Type B pancreatic cell (in vitro differentiated cells): ENCODE results near the gene NTN1. TPM values are rescaled to one million over a fixed set of nuclear protein-coding genes. Genes with fewer than 3 reads are reported as not detected.
A peak's percentile ranks its signal among the peaks of the same experiment; 100 is the strongest.

ENCODE experiments used
- DNase-seq: peaks from one replicate; pipeline ENCODE4 v3.0.0; 2021; ENCODE audit warnings: mixed read lengths; ENCODE audit not compliant: unreplicated experiment; ENCODE audit errors: extremely low spot score
- H3K27ac Mint-ChIP-seq: 2 replicates; pipeline ENCODE4 v1.8.0; 2021; ENCODE audit warnings: mild to moderate bottlenecking, mixed read lengths
- H3K27me3 Mint-ChIP-seq: 2 replicates; pipeline ENCODE4 v1.8.0; 2021; ENCODE audit warnings: mixed read lengths
- H3K36me3 Mint-ChIP-seq: 2 replicates; pipeline ENCODE4 v1.8.0; 2021; ENCODE audit warnings: mixed read lengths
- H3K4me1 Mint-ChIP-seq: one replicate; pipeline ENCODE4 v1.8.0; 2021; ENCODE audit warnings: mixed read lengths; ENCODE audit not compliant: unreplicated experiment
- H3K4me3 Mint-ChIP-seq: 2 replicates; pipeline ENCODE4 v1.8.0; 2021; ENCODE audit warnings: mild to moderate bottlenecking, mixed read lengths
- H3K9me3 Mint-ChIP-seq: 2 replicates; pipeline ENCODE4 v1.8.0; 2021; ENCODE audit warnings: mixed read lengths
- CTCF ChIP-seq: fragments of 200-600 bp; sonication (generic); conservative IDR thresholded peaks from 2 replicates; pipeline ENCODE4 v1.5.0; 2021; ENCODE audit warnings: antibody characterized with exemption, mild to moderate bottlenecking
- total RNA-seq: library from RNA; stranded (reverse); gene quantifications from 2 replicates; pipeline ENCODE4 v1.2.1, GENCODE V29; 2021; ENCODE audit warnings: low replicate concordance

NTN1 gene
- total RNA-seq, 1 donor from 2014 or later = 10.7 TPM

DNA sequence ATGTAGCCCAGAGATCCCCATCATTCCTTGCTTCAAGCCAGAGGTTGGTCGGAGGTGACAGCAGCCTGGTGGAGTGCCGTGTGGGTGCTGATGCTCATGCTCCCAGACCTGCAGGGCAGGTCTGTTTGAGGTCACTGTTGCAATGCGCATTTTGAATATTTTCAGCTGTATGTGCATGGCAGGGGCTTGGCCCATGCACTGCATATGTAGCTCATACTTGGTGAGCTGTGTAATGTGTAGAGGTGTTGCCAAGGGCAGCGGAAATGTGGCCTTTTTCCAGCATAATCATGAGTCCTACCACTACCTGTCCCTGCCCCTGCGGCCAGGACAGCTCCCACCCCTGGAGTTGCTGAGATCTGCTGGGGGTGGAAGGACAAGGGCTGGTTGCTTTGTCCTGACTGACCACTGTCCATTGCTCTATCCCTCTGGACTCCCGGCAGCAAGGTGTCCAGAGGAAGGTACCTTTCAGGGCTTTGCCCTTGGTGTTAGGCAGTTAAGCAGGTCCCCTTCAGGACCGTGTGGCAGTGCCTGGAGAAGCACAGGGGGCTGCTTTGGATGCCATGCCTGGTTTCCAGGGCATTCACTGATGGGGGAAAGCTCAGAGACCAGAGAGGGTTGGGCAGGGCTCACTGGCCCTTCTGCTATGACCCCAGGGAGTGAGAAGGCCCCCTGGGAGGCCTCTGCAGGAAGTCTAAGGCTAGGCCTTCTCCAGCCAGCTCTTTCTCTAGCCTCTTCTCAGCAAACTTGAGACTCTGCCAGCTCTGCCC is 215.2 kb downstream of the NTN1 start:
- no peaks in the 10 kb centered on the region for H3K27me3 Mint-ChIP-seq
- no peak overlapping the region for H3K4me3 Mint-ChIP-seq
- no peak for DNase-seq
- no peak for TF ChIP-seq CTCF
- H3K9me3 Mint-ChIP-seq = no peaks in the 10 kb centered on the region
- no peak overlapping the region for H3K27ac Mint-ChIP-seq
- H3K4me1 Mint-ChIP-seq = peaks cover 9% of the 10 kb centered on the region
- H3K36me3 Mint-ChIP-seq = no peaks in the 10 kb centered on the region

- Mint-ChIP-seq H3K9me3 (no peaks in the 10 kb centered on the region), H3K27ac (no peak overlapping the region), H3K36me3 (no peaks in the 10 kb centered on the region), H3K27me3 (no peaks in the 10 kb centered on the region), H3K4me3 (no peak overlapping the region), H3K4me1 (peaks cover 9% of the 10 kb centered on the region)
- DNase-seq = no peak
- TF ChIP-seq CTCF = no peak
These were observed 215.7 kb downstream of the NTN1 start for GRCh38 chr17:9237053-9237410.

DNA sequence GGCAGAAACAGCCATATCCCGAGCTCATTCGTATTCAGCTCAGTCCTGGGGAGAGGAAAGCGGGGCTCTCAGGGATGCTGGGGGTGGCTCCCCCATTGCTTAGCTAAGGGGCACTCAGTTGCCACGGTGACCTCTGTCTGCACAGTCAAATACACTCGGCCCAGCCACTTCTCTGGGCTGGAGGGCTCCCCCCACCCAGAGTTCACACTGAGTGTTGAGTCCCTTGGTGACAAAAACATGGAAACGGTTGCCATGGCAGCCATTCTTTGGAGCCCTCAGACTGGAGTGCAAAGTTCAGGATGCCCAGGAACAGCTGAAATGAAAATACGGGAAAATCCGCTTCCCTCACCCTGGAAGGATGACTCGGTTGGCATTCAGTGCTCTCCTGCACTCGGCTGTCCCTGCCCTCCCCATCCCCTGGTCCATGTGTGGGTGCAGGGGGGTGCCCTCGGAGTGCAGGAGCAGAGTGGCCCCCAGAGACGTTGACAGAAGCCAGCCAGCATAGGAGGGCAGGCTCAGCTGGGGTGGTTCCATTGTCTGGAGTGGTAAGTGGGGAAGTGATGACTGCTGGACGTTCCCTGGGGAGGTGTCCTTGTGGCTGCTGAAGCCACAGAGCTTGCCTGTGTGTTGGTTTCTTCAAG is 216.5 kb downstream of the NTN1 start:
- Mint-ChIP-seq H3K9me3 (no peaks in the 10 kb centered on the region), H3K27ac (peak overlapping the region; percentile 64)

GRCh38 chr17:9238340-9239245 is 217.3 kb downstream of the NTN1 start:
- Mint-ChIP-seq H3K9me3 (no peaks in the 10 kb centered on the region), H3K4me3 (peak overlapping the region; percentile 80), H3K36me3 (no peaks in the 10 kb centered on the region), H3K27me3 (no peaks in the 10 kb centered on the region), H3K27ac (peak overlapping the region; percentile 81), H3K4me1 (peaks cover 9% of the 10 kb centered on the region)
- no peak for TF ChIP-seq CTCF
- DNase-seq = no peak

More for the DNA sequence above, 216.5 kb downstream of the NTN1 start:
- peaks cover 9% of the 10 kb centered on the region for H3K4me1 Mint-ChIP-seq
- TF ChIP-seq CTCF = no peak
- no peaks in the 10 kb centered on the region for H3K27me3 Mint-ChIP-seq
- H3K4me3 Mint-ChIP-seq = peak overlapping the region; percentile 45
- no peaks in the 10 kb centered on the region for H3K36me3 Mint-ChIP-seq
- DNase-seq = no peak

GRCh38 chr17:9239246-9239792 is 218.0 kb downstream of the NTN1 start:
- H3K4me1 Mint-ChIP-seq = peaks cover 14% of the 10 kb centered on the region
- no peaks in the 10 kb centered on the region for H3K36me3 Mint-ChIP-seq
- peak overlapping the region; percentile 80 for H3K4me3 Mint-ChIP-seq
- DNase-seq = no peak
- H3K27me3 Mint-ChIP-seq = no peaks in the 10 kb centered on the region
- H3K27ac Mint-ChIP-seq = peak overlapping the region; percentile 31
- no peak for TF ChIP-seq CTCF
- no peaks in the 10 kb centered on the region for H3K9me3 Mint-ChIP-seq
